Prostate gland (tissue), 2 donors: ENCODE measurements around the gene THRB.

Experiments
- POLR2AphosphoS5 ChIP-seq: sonication (generic); formaldehyde crosslinking; IDR thresholded peaks from one replicate; pipeline ENCODE4 v1.6.1; 2017; ENCODE audit warnings: antibody characterized with exemption
- TF ChIP-seq, protein P1 (sequence below), 4 experiments: fragments of 200-600 bp in 2 of 4; fragments of 450-650 bp in 2 of 4; sonication (generic) in 2 of 4; IDR thresholded peaks; 1 replicate in 3 of 4; 2 replicates in 1 of 4; pipeline ENCODE4 v1.5.1; 2016 to 2019; ENCODE audit warnings: antibody characterized with exemption in 4 of 4, mild to moderate bottlenecking in 2 of 4, moderate library complexity in 2 of 4

DNA sequence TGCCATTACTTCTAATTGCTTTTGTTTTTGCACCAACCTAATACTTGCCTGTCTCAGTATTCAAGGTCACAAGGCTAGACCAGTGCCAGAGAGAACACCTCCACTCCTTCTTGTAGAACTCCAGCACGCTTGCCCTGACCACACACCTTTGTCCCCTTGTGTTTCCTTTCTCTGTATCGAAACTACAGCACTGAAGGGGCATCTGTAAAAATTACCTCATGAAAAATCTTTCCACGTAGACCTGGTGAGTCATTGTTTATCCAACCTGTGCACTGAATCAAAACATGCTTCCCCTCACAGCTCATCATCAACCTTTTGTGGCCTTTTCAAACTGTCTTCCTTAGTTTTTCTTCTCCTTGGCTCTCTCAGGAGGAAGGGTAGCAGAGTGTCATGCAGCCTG, 259.5 kb downstream of the THRB start:
- TF ChIP-seq, protein P1, sequence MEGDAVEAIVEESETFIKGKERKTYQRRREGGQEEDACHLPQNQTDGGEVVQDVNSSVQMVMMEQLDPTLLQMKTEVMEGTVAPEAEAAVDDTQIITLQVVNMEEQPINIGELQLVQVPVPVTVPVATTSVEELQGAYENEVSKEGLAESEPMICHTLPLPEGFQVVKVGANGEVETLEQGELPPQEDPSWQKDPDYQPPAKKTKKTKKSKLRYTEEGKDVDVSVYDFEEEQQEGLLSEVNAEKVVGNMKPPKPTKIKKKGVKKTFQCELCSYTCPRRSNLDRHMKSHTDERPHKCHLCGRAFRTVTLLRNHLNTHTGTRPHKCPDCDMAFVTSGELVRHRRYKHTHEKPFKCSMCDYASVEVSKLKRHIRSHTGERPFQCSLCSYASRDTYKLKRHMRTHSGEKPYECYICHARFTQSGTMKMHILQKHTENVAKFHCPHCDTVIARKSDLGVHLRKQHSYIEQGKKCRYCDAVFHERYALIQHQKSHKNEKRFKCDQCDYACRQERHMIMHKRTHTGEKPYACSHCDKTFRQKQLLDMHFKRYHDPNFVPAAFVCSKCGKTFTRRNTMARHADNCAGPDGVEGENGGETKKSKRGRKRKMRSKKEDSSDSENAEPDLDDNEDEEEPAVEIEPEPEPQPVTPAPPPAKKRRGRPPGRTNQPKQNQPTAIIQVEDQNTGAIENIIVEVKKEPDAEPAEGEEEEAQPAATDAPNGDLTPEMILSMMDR (IDR thresholded peaks at IDR 0.05) = no peak
- TF ChIP-seq POLR2AphosphoS5 = no peak
